Panc1 (cell line): Measurements from ENCODE around the gene FAP. TPM values are rescaled to one million over a fixed set of nuclear protein-coding genes. Genes with fewer than 3 reads are reported as not detected.

Experiments used
- ATAC-seq: fragments of 200-7000 bp; cut with Tn5 transposase; 2 replicates; pipeline ENCODE4 v1.9.1; 2020; ENCODE audit warnings: mild to moderate bottlenecking, moderate library complexity
- BruUV-seq: library from RNA; stranded (reverse); fragments of 400-500 nt; replicated peaks from 2 replicates; lab custom pipeline; 2021; lab: Mats Ljungman, UMichigan
- CTCF ChIA-PET: fragments of 300-600 bp; sonication (Branson Sonifier 250); formaldehyde crosslinking; loops from one replicate; lab custom pipeline; 2022; ENCODE audit warnings: antibody characterized with exemption; lab: Charles Lee
- POLR2A ChIA-PET: fragments of 300-600 bp; sonication (Branson Sonifier 250); formaldehyde crosslinking; loops from one replicate; lab custom pipeline; 2022; ENCODE audit warnings: antibody characterized with exemption; lab: Charles Lee
- DNase-seq: peaks from one replicate; pipeline ENCODE4 v3.0.0-alpha.2; 2010; ENCODE audit warnings: low read depth, low spot score
- H3K27ac ChIP-seq: 2 replicates; pipeline ENCODE4 v1.5.1; 2011; ENCODE audit warnings: mild to moderate bottlenecking, low read length, inconsistent platforms
- H3K27me3 ChIP-seq: fragments of 200-500 bp; sonication (Bioruptor generic); 2 replicates; pipeline ENCODE4 v1.6.0; 2014; ENCODE audit warnings: low read length, inconsistent platforms; ENCODE audit not compliant: control insufficient read depth, insufficient read depth
- H3K36me3 ChIP-seq: fragments of 200-500 bp; sonication (Bioruptor generic); 2 replicates; pipeline ENCODE4 v1.5.1; 2014; ENCODE audit warnings: inconsistent platforms, mild to moderate bottlenecking, low read length, moderate library complexity; ENCODE audit not compliant: control insufficient read depth, insufficient read depth
- H3K4me1 ChIP-seq: 2 replicates; pipeline ENCODE4 v1.5.1; 2011; ENCODE audit warnings: inconsistent platforms, mild to moderate bottlenecking, low read length, moderate library complexity; ENCODE audit not compliant: control insufficient read depth, insufficient read depth
- H3K4me3 ChIP-seq, 2 experiments: 2 replicates each; pipeline ENCODE4 v1.5.1; 2011 to 2012; ENCODE audit warnings: low read depth in 2 of 2, low read length in 2 of 2, mild to moderate bottlenecking in 2 of 2, inconsistent platforms in 1 of 2, moderate library complexity in 1 of 2
- H3K9me3 ChIP-seq: fragments of 200-500 bp; sonication (Bioruptor generic); 2 replicates; pipeline ENCODE4 v1.5.1; 2014; ENCODE audit warnings: low read depth, mild to moderate bottlenecking, inconsistent platforms, low read length, moderate library complexity; ENCODE audit not compliant: control insufficient read depth, insufficient read depth
- CTCF ChIP-seq: fragments of 450-650 bp; IDR thresholded peaks from 2 replicates; pipeline ENCODE4 v1.5.1; 2017; ENCODE audit warnings: mild to moderate bottlenecking
- POLR2AphosphoS5 ChIP-seq: IDR thresholded peaks from 2 replicates; pipeline ENCODE4 v1.6.1; 2012; ENCODE audit warnings: mild to moderate bottlenecking, low read depth, low read length, moderate library complexity
- REST ChIP-seq, 2 experiments: IDR thresholded peaks; 2 replicates each; pipeline ENCODE4 v1.6.1; 2011 to 2012; ENCODE audit warnings: low read depth in 2 of 2, control low read depth in 1 of 2, low read length in 1 of 2, mild to moderate bottlenecking in 1 of 2, moderate library complexity in 1 of 2; ENCODE audit not compliant: insufficient read depth in 1 of 2
- SIN3A ChIP-seq: IDR thresholded peaks from 2 replicates; pipeline ENCODE4 v1.6.1; 2012; ENCODE audit warnings: low read depth, mild to moderate bottlenecking, low read length, moderate library complexity, borderline replicate concordance; ENCODE audit not compliant: insufficient read depth
- TCF7L2 ChIP-seq: IDR thresholded peaks from 2 replicates; pipeline ENCODE4 v1.6.1; 2011; ENCODE audit warnings: mild to moderate bottlenecking, low read depth, low read length, inconsistent platforms
- in situ Hi-C: cut with HindIII; loops from 2 replicates; pipeline ENCODE4 v1.10.0; 2016; ENCODE audit warnings: low sequenced_read_pairs, low pct_unique_long_range_greater_than_20kb
- intact Hi-C: fragments of 100-400 bp; cut with micrococcal nuclease; formaldehyde crosslinking; loops from one replicate; pipeline ENCODE4 v1.10.0; 2022; ENCODE audit not compliant: unreplicated experiment
- total RNA-seq: library from RNA; stranded (reverse); gene quantifications from one replicate; pipeline ENCODE4 v1.2.1, GENCODE V29; 2021; ENCODE audit not compliant: unreplicated experiment

FAP gene
- total RNA-seq, 1 experiment from 2014 or later: not detected

- TF ChIP-seq POLR2AphosphoS5 (no peak), REST (IDR thresholded peaks at IDR 0.05; ENCODE audit: insufficient read depth in 1 of 2, low read depth in 2 of 2, low read length in 1 of 2) (no peak), TCF7L2 (no peak), SIN3A (no peak), CTCF (no peak)
- Histone ChIP-seq H3K9me3 (no peaks in the 10 kb centered on the region), H3K4me3 (no peak overlapping the region), H3K27me3 (no peaks in the 10 kb centered on the region), H3K4me1 (no peaks in the 10 kb centered on the region), H3K36me3 (no peaks in the 10 kb centered on the region), H3K27ac (no peak overlapping the region)
- no peak for ATAC-seq
- in situ Hi-C loops: no loop called here
- intact Hi-C loops: no loop called here
- no peak for DNase-seq
- ChIA-PET POLR2A (no interaction called here), CTCF (no interaction called here)
- BruUV-seq: no TSS peak
Measured at GRCh38 chr2:162212366-162212765, 30.9 kb downstream of the FAP start.

- ATAC-seq (no peak), DNase-seq (no peak)
- Histone ChIP-seq H3K27me3 (no peaks in the 10 kb centered on the region), H3K4me1 (no peaks in the 10 kb centered on the region), H3K4me3 (no peak overlapping the region), H3K36me3 (no peaks in the 10 kb centered on the region), H3K9me3 (no peaks in the 10 kb centered on the region), H3K27ac (no peak overlapping the region)
- ChIA-PET POLR2A (no interaction called here), CTCF (no interaction called here)
- no peak for TF ChIP-seq TCF7L2
- no peak for TF ChIP-seq REST (IDR thresholded peaks at IDR 0.05; ENCODE audit: insufficient read depth in 1 of 2, low read depth in 2 of 2, low read length in 1 of 2)
- no peak for TF ChIP-seq SIN3A
- no peak for TF ChIP-seq CTCF
- TF ChIP-seq POLR2AphosphoS5: no peak
- in situ Hi-C loops: no loop called here
- no TSS peak for BruUV-seq
- intact Hi-C loops: no loop called here
Measured at GRCh38 chr2:162211732-162212131, 31.5 kb downstream of the FAP start.
